T-helper 2 cell (primary cell): Measurements from ENCODE around the gene SLC17A1.

Source experiments
- DNase-seq, 5 experiments: peaks; one replicate each; pipeline versions ENCODE4 v3.0.0 to v3.0.0-alpha.2; 2012 to 2022
- total RNA-seq, 2 donors: gene quantifications; one replicate each; lab custom pipeline; 2026; lab: John Stamatoyannopoulos, UW

Gene SLC17A1
- 0 to 0.07 reads per million in 2 donors for total RNA-seq

GRCh38 chr6:25831532-25832306 is at the start of gene SLC17A1:
Gene SLC17A1, minus strand, starts transcription at chr6:25832052. Its CDS starts 1,495 bp downstream, at chr6:25830557.
- peak in 1 of 5 experiments; percentile 16 for DNase-seq

GRCh38 chr6:25880601-25881000 is 48.7 kb upstream of the SLC17A1 start:
- no peak for DNase-seq

- DNase-seq: no peak
These were observed 47.0 kb upstream of the SLC17A1 start for GRCh38 chr6:25878721-25879322.

- DNase-seq: peak in 1 of 5 experiments; percentile 7
These were observed 44.2 kb upstream of the SLC17A1 start for GRCh38 chr6:25875926-25876602.

- no peak for DNase-seq
These were observed 43.7 kb upstream of the SLC17A1 start for GRCh38 chr6:25875563-25875905.

GRCh38 chr6:25874822-25875562 is 43.1 kb upstream of the SLC17A1 start:
- peak in 1 of 5 experiments; percentile 62 for DNase-seq

GRCh38 chr6:25874118-25874517 is 42.3 kb upstream of the SLC17A1 start, which contains the start of gene SLC17A3:
Gene SLC17A3, minus strand, starts transcription at chr6:25874243. Its CDS starts 5,856 bp downstream, at chr6:25868387.
- DNase-seq: no peak

GRCh38 chr6:25872814-25873213 is 41.0 kb upstream of the SLC17A1 start:
- peak in 2 of 5 experiments; percentile 34 to 75 for DNase-seq

GRCh38 chr6:25869840-25870239 is 38.0 kb upstream of the SLC17A1 start:
- DNase-seq: no peak

- DNase-seq: no peak
These were observed 36.8 kb upstream of the SLC17A1 start for GRCh38 chr6:25868436-25869183.

- peak in 3 of 5 experiments; percentile 11 to 90 (median 72) for DNase-seq
These were observed 34.2 kb upstream of the SLC17A1 start for GRCh38 chr6:25866011-25866410.

- no peak for DNase-seq
These were observed 31.5 kb upstream of the SLC17A1 start for GRCh38 chr6:25863360-25863759.

GRCh38 chr6:25862199-25862598 is 30.3 kb upstream of the SLC17A1 start:
- DNase-seq: no peak

GRCh38 chr6:25852756-25853155 is 20.9 kb upstream of the SLC17A1 start:
- DNase-seq: no peak

- DNase-seq: no peak
These were observed 20.1 kb upstream of the SLC17A1 start for GRCh38 chr6:25851961-25852360.

GRCh38 chr6:25844518-25844917 is 12.7 kb upstream of the SLC17A1 start:
- no peak for DNase-seq

GRCh38 chr6:25842526-25842925 is 10.7 kb upstream of the SLC17A1 start:
- DNase-seq: peak in 1 of 5 experiments; percentile 73

GRCh38 chr6:25835442-25836283 is 3.8 kb upstream of the SLC17A1 start:
- DNase-seq: no peak

- no peak for DNase-seq
These were observed 3.1 kb upstream of the SLC17A1 start for GRCh38 chr6:25834950-25835349.

GRCh38 chr6:25833136-25833535 is 1.3 kb upstream of the SLC17A1 start:
- DNase-seq: no peak

GRCh38 chr6:25832670-25833069 is 818 bp upstream of the SLC17A1 start:
- DNase-seq: no peak
